IMR-90 (cell line): Measurements from ENCODE around the gene ARHGAP21. TPM values are rescaled to one million over a fixed set of nuclear protein-coding genes. Genes with fewer than 3 reads are reported as not detected.

ENCODE experiments used
- ATAC-seq: fragments of 200-7000 bp; cut with Tn5 transposase; 2 replicates; pipeline ENCODE4 v1.9.1; 2020; ENCODE audit warnings: low read depth, mild to moderate bottlenecking, moderate library complexity
- Bru-seq: library from RNA; stranded (reverse); fragments of 400-500 nt; gene quantifications from one replicate; lab custom pipeline; 2021; lab: Mats Ljungman, UMichigan
- BruChase-seq, 2 experiments: library from RNA; stranded (reverse); fragments of 400-500 nt; gene quantifications; one replicate each; lab custom pipeline; 2021; lab: Mats Ljungman, UMichigan
- BruUV-seq: library from RNA; stranded (reverse); fragments of 400-500 nt; replicated peaks from 2 replicates; lab custom pipeline; 2021; lab: Mats Ljungman, UMichigan
- CTCF ChIA-PET: fragments of 300-600 bp; formaldehyde crosslinking; extraction: SDS; loops from one replicate; lab custom pipeline; 2021; ENCODE audit warnings: antibody characterized with exemption; lab: Yijun Ruan, JAX
- POLR2A ChIA-PET: fragments of 300-600 bp; sonication (Branson Sonifier 250); formaldehyde crosslinking; loops from one replicate; lab custom pipeline; 2022; ENCODE audit warnings: antibody characterized with exemption; ENCODE audit not compliant: unreplicated experiment; lab: Charles Lee
- DNase-seq: peaks from one replicate; pipeline ENCODE4 v3.0.0; 2013
- H2AFZ ChIP-seq: replicated peaks from 2 replicates; pipeline ENCODE3; 2013; ENCODE audit warnings: low read length, mild to moderate bottlenecking; ENCODE audit not compliant: poor library complexity
- H2AK5ac ChIP-seq: 2 replicates; pipeline ENCODE4 v1.6.1; 2013; ENCODE audit warnings: low read depth, low read length, inconsistent platforms
- H2AK9ac ChIP-seq: replicated peaks from 2 replicates; pipeline ENCODE3; 2013; ENCODE audit warnings: mild to moderate bottlenecking, low read depth, low read length, moderate library complexity; ENCODE audit not compliant: poor library complexity
- H2BK120ac ChIP-seq: 2 replicates; pipeline ENCODE4 v1.6.1; 2013; ENCODE audit warnings: low read depth, low read length, inconsistent platforms
- H2BK15ac ChIP-seq: 3 replicates; pipeline ENCODE4 v1.6.1; 2013; ENCODE audit warnings: low read depth, low read length, inconsistent platforms
- H2BK20ac ChIP-seq: 2 replicates; pipeline ENCODE4 v1.6.1; 2013; ENCODE audit warnings: low read depth, mild to moderate bottlenecking, inconsistent platforms, low read length, moderate library complexity
- H2BK5ac ChIP-seq: 2 replicates; pipeline ENCODE4 v1.6.1; 2013; ENCODE audit warnings: mild to moderate bottlenecking, low read depth, low read length, inconsistent platforms; ENCODE audit not compliant: poor library complexity, severe bottlenecking
- H3K14ac ChIP-seq: replicated peaks from 2 replicates; pipeline ENCODE4 v1.6.1; 2013; ENCODE audit warnings: low read depth, low read length, inconsistent platforms
- H3K18ac ChIP-seq: 2 replicates; pipeline ENCODE4 v1.6.1; 2013; ENCODE audit warnings: low read depth, low read length, control low read depth
- H3K23ac ChIP-seq: 2 replicates; pipeline ENCODE4 v1.6.1; 2013; ENCODE audit warnings: low read depth, low read length, inconsistent platforms
- H3K27ac ChIP-seq: 2 replicates; pipeline ENCODE4 v1.5.1; 2013; ENCODE audit warnings: mild to moderate bottlenecking, control low read depth, low read length; ENCODE audit not compliant: insufficient read depth
- H3K27me3 ChIP-seq: 2 replicates; pipeline ENCODE4 v1.6.1; 2013; ENCODE audit warnings: low read length; ENCODE audit not compliant: control insufficient read depth, insufficient read depth
- H3K36me3 ChIP-seq: 2 replicates; pipeline ENCODE4 v1.6.1; 2013; ENCODE audit warnings: low read length, mixed read lengths; ENCODE audit not compliant: control insufficient read depth, insufficient read depth
- H3K4ac ChIP-seq: 2 replicates; pipeline ENCODE4 v1.6.1; 2013; ENCODE audit warnings: low read depth, low read length, inconsistent platforms
- H3K4me1 ChIP-seq: 2 replicates; pipeline ENCODE4 v1.6.1; 2013; ENCODE audit warnings: low read length, mixed read lengths; ENCODE audit not compliant: control insufficient read depth, insufficient read depth
- H3K4me2 ChIP-seq: 2 replicates; pipeline ENCODE4 v1.6.1; 2013; ENCODE audit warnings: low read depth, mild to moderate bottlenecking, control low read depth, low read length, moderate library complexity
- H3K4me3 ChIP-seq: 2 replicates; pipeline ENCODE4 v1.5.1; 2013; ENCODE audit warnings: low read depth, mild to moderate bottlenecking, control low read depth, low read length, moderate library complexity; ENCODE audit not compliant: insufficient read depth
- H3K56ac ChIP-seq: 2 replicates; pipeline ENCODE4 v1.6.1; 2013; ENCODE audit warnings: low read length, inconsistent platforms; ENCODE audit not compliant: insufficient read depth; ENCODE audit errors: extremely low read depth
- H3K79me1 ChIP-seq, 2 experiments: 2 replicates each; pipeline ENCODE4 v1.6.1; 2013; ENCODE audit warnings: low read length in 2 of 2, inconsistent platforms in 1 of 2, low read depth in 1 of 2
- H3K9ac ChIP-seq: 2 replicates; pipeline ENCODE4 v1.6.1; 2013; ENCODE audit warnings: low read depth, low read length, control low read depth
- H3K9me1 ChIP-seq: 2 replicates; pipeline ENCODE4 v1.6.1; 2013; ENCODE audit warnings: low read length, inconsistent platforms; ENCODE audit not compliant: insufficient read depth
- H3K9me3 ChIP-seq: 2 replicates; pipeline ENCODE4 v1.6.1; 2013; ENCODE audit warnings: low read length; ENCODE audit not compliant: control insufficient read depth, insufficient read depth
- H4K20me1 ChIP-seq: 2 replicates; pipeline ENCODE4 v1.6.1; 2013; ENCODE audit warnings: low read length, inconsistent platforms; ENCODE audit not compliant: insufficient read depth
- H4K5ac ChIP-seq: 2 replicates; pipeline ENCODE4 v1.6.1; 2013; ENCODE audit warnings: mild to moderate bottlenecking, low read depth, low read length, control low read depth
- H4K8ac ChIP-seq, 2 experiments: 2 replicates each; pipeline ENCODE4 v1.6.1; 2013; ENCODE audit warnings: low read depth in 2 of 2, low read length in 2 of 2, control low read depth in 1 of 2, inconsistent platforms in 1 of 2
- H4K91ac ChIP-seq: 2 replicates; pipeline ENCODE4 v1.6.1; 2013; ENCODE audit warnings: low read depth, low read length, inconsistent platforms; ENCODE audit not compliant: insufficient read depth
- CEBPB ChIP-seq: IDR thresholded peaks from 2 replicates; pipeline ENCODE4 v1.6.1; 2012; ENCODE audit warnings: low read depth, low read length, improper control_type of control experiment
- FOS ChIP-seq: fragments of 150-350 bp; IDR thresholded peaks from 2 replicates; pipeline ENCODE4 v1.6.1; 2016; ENCODE audit warnings: low read depth, low read length
- MAZ ChIP-seq: IDR thresholded peaks from 2 replicates; pipeline ENCODE4 v1.6.1; 2012; ENCODE audit warnings: low read depth, mild to moderate bottlenecking, low read length, improper control_type of control experiment, moderate library complexity, borderline replicate concordance
- MXI1 ChIP-seq: IDR thresholded peaks from 2 replicates; pipeline ENCODE4 v1.6.1; 2012; ENCODE audit warnings: low read depth, mild to moderate bottlenecking, low read length, moderate library complexity, borderline replicate concordance
- POLR2A ChIP-seq: IDR thresholded peaks from 2 replicates; pipeline ENCODE4 v1.6.1; 2012; ENCODE audit warnings: mild to moderate bottlenecking, low read depth, low read length
- RCOR1 ChIP-seq: IDR thresholded peaks from 2 replicates; pipeline ENCODE4 v1.6.1; 2012; ENCODE audit warnings: mild to moderate bottlenecking, low read length, improper control_type of control experiment; ENCODE audit not compliant: insufficient replicate concordance
- WGBS, 2 experiments: methylation state at CpG; one replicate each; pipeline versions ENCODE4 v1.1.5 to v1.1.7; 2013; ENCODE audit warnings: missing lambda C conversion rate in 2 of 2; ENCODE audit not compliant: insufficient read length in 1 of 2; ENCODE audit errors: extremely low coverage in 2 of 2; 5-methylcytosine and 5-hydroxymethylcytosine counted together
- dilution Hi-C: fragments of 300-500 bp; cut with HindIII; formaldehyde crosslinking; loops from one replicate; pipeline ENCODE4 v1.14.3; 2018; ENCODE audit warnings: low sequenced_read_pairs; ENCODE audit not compliant: unreplicated experiment
- in situ Hi-C: fragments of 300-500 bp; cut with MboI; formaldehyde crosslinking; loops from 3 replicates; pipeline ENCODE4 v1.14.3; 2019; ENCODE audit warnings: low sequenced_read_pairs, inconsistent platforms, mixed read lengths
- intact Hi-C: fragments of 100-400 bp; cut with micrococcal nuclease; formaldehyde crosslinking; loops from 2 replicates; pipeline ENCODE4 v1.10.0; 2022
- long read RNA-seq: library from polyadenylated mRNA; unstranded; transcript quantifications from one replicate; pipeline ENCODE4 v2.0.0, GENCODE V29; 2021; ENCODE audit not compliant: unreplicated experiment
- polyA plus RNA-seq, 3 experiments: library from polyadenylated mRNA; depleted of rRNA; stranded (reverse); fragments of >200 nt; gene quantifications; 2 replicates each; pipeline ENCODE4 v1.2.3, GENCODE V29; 2012; ENCODE audit warnings: low replicate concordance in 1 of 3
- total RNA-seq: library from RNA; depleted of rRNA; stranded (reverse); fragments of >200 nt; gene quantifications from 2 replicates; pipeline ENCODE4 v1.2.3, GENCODE V29; 2012; rRNA removed
- TF ChIP-seq, protein P1 (sequence below): fragments of 150-350 bp; IDR thresholded peaks from 2 replicates; pipeline ENCODE4 v1.6.1; 2017; ENCODE audit warnings: mild to moderate bottlenecking, antibody characterized with exemption, low read length, low read depth

Gene ARHGAP21
- total RNA-seq (92.5 and 94.3 TPM in 2 replicates), polyA plus RNA-seq (2012; rRNA removed) (43.3 and 44.9 TPM in 2 replicates), Bru-seq, nascent RNA (percentile 92 among the genes with signal in this experiment), BruChase-seq, experiment 1, labeled RNA remaining after a 6-hour chase (percentile 88 among the genes with signal in this experiment), BruChase-seq, experiment 2, labeled RNA remaining after a 2-hour chase (percentile 90 among the genes with signal in this experiment)
- polyA plus RNA-seq (2012; cell fraction: cytosol; rRNA removed), result 10.8 and 11.9 TPM in 2 replicates
- 27.8 and 127 TPM in 2 replicates for polyA plus RNA-seq (2012; cell fraction: nucleus; rRNA removed; ENCODE audit: low replicate concordance)
- long read RNA-seq, partial matches to known transcripts, result 11 of 20 reads
- long read RNA-seq, other reads (novel, unspliced or antisense), result 7 of 20 reads

DNA sequence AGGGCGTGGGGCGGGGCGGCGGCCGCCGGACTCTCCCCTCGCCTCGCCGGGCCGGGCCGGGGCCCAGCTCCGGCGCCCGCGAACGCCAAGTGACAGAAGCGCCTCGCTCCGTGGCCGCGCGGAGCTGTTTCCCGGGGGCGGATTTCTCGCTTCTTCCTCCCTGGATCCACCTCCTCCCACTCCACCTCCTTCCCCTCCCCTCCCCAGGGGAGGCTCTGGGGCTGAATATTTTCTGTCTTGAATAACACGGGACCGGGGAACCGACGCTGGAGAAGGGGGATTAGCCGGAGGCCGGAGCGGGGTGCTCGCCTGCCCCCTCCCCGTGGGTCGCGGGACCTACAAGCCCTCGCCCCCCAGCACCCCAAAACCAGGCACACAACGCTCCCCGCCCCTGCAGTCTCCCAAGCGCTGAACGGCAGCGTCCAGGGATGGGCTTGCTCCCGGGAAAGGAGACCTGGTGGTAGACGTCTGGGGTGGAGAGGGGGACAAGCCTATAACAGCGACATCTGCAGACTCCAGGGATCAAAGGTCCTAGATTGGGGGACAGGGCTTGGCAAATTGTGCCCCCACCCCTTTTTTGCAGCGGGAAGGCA lies at the start of gene ARHGAP21:
ARHGAP21 (minus strand) TSS at position 100 of the 593 bp plus-strand sequence. CDS start 1,988 bp downstream, outside the sequence.
- H3K56ac ChIP-seq, result peak within 1 kb of the TSS; percentile 76
- H2AK5ac ChIP-seq, result peak within 1 kb of the TSS; percentile 67
- DNase-seq (peak; percentile 68), ATAC-seq (peak; percentile 50)
- H2AK9ac ChIP-seq, result peak within 1 kb of the TSS; percentile 94
- peak; percentile 73 for TF ChIP-seq POLR2A
- peak; percentile 86; the same call in 1 of the 2 replicates for TF ChIP-seq MAZ
- TF ChIP-seq, protein P1, sequence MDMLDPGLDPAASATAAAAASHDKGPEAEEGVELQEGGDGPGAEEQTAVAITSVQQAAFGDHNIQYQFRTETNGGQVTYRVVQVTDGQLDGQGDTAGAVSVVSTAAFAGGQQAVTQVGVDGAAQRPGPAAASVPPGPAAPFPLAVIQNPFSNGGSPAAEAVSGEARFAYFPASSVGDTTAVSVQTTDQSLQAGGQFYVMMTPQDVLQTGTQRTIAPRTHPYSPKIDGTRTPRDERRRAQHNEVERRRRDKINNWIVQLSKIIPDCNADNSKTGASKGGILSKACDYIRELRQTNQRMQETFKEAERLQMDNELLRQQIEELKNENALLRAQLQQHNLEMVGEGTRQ, result no peak
- no peak for TF ChIP-seq CEBPB
- 0 out of 2 replicates have a peak, but pooled peaks have one; percentile 13 for TF ChIP-seq MXI1
- no peak for TF ChIP-seq FOS
- no peak for TF ChIP-seq RCOR1
- 0% methylated on average over 14 of the region's 46 CpGs; no CpG with 5 or more reads in 1 of the 2 experiments for WGBS, 2 experiments
- in situ Hi-C loops (loop anchor here (25.0 kb wide), 1 partner anchor 238 kb away; the partner anchor contains the start of gene PRTFDC1), intact Hi-C loops (loop anchor here (1.0 to 2.0 kb wide), 6 partner anchors 21 to 292 kb away; partner anchors contain the start of genes ENKUR, PRTFDC1 and THNSL1), dilution Hi-C loops (no loop called here)
- peaks cover 6% of the 10 kb centered on the region for H3K36me3 ChIP-seq
- peak within 1 kb of the TSS; percentile 89 for H3K14ac ChIP-seq
- H2BK5ac ChIP-seq, result peak within 1 kb of the TSS; percentile 49
- peaks cover 0 to 11% of the 10 kb centered on the region in 2 experiments; a peak in 1 of 4 replicates for H3K79me1 ChIP-seq
- H3K27ac ChIP-seq, result peak within 1 kb of the TSS; percentile 84
- H2BK15ac ChIP-seq, result peak within 1 kb of the TSS; percentile 59; the same call in 1 of the 3 replicates
- H3K23ac ChIP-seq, result peak within 1 kb of the TSS; percentile 94
- peak within 1 kb of the TSS; percentile 72 for H3K4me3 ChIP-seq
- peak within 1 kb of the TSS; percentile 94 for H3K4me2 ChIP-seq
- no peaks in the 10 kb centered on the region for H3K27me3 ChIP-seq
- H4K5ac ChIP-seq, result peak within 1 kb of the TSS; percentile 20
- peak within 1 kb of the TSS; percentile 95 for H2AFZ ChIP-seq
- peak within 1 kb of the TSS; percentile 88 for H3K4ac ChIP-seq
- no peaks in the 10 kb centered on the region for H3K9me3 ChIP-seq
- peak within 1 kb of the TSS; percentile 11 for H3K18ac ChIP-seq
- H4K91ac ChIP-seq, result peak within 1 kb of the TSS; percentile 69
- BruUV-seq, result no TSS peak
- peak within 1 kb of the TSS; percentile 52; the same call in 1 of the 2 replicates for H2BK120ac ChIP-seq
- POLR2A ChIA-PET, result no interaction called here
- H2BK20ac ChIP-seq, result no peak within 1 kb of the TSS
- peak within 1 kb of the TSS; percentile 15 to 85; a peak in 3 of 4 replicates for H4K8ac ChIP-seq
- H3K9me1 ChIP-seq, result no peaks in the 10 kb centered on the region
- peak within 1 kb of the TSS; percentile 85 for H3K9ac ChIP-seq
- H3K4me1 ChIP-seq, result no peaks in the 10 kb centered on the region
- CTCF ChIA-PET, result interaction anchor here (0.6 to 1.0 kb wide), 2 partner anchors 60 to 357 kb away, joined by 3 to 4 read pairs; no protein-coding TSS in a partner anchor
- peaks cover 16% of the 10 kb centered on the region for H4K20me1 ChIP-seq
